IPS DF 4.7 (cell line): ENCODE data around the gene TRMU.

Experiments used
- DNase-seq: peaks from one replicate; pipeline ENCODE4 v3.0.0-alpha.2; 2013; ENCODE audit warnings: low spot score; ENCODE audit errors: extremely low read depth

The TRMU gene, protein sequence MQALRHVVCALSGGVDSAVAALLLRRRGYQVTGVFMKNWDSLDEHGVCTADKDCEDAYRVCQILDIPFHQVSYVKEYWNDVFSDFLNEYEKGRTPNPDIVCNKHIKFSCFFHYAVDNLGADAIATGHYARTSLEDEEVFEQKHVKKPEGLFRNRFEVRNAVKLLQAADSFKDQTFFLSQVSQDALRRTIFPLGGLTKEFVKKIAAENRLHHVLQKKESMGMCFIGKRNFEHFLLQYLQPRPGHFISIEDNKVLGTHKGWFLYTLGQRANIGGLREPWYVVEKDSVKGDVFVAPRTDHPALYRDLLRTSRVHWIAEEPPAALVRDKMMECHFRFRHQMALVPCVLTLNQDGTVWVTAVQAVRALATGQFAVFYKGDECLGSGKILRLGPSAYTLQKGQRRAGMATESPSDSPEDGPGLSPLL

DNA sequence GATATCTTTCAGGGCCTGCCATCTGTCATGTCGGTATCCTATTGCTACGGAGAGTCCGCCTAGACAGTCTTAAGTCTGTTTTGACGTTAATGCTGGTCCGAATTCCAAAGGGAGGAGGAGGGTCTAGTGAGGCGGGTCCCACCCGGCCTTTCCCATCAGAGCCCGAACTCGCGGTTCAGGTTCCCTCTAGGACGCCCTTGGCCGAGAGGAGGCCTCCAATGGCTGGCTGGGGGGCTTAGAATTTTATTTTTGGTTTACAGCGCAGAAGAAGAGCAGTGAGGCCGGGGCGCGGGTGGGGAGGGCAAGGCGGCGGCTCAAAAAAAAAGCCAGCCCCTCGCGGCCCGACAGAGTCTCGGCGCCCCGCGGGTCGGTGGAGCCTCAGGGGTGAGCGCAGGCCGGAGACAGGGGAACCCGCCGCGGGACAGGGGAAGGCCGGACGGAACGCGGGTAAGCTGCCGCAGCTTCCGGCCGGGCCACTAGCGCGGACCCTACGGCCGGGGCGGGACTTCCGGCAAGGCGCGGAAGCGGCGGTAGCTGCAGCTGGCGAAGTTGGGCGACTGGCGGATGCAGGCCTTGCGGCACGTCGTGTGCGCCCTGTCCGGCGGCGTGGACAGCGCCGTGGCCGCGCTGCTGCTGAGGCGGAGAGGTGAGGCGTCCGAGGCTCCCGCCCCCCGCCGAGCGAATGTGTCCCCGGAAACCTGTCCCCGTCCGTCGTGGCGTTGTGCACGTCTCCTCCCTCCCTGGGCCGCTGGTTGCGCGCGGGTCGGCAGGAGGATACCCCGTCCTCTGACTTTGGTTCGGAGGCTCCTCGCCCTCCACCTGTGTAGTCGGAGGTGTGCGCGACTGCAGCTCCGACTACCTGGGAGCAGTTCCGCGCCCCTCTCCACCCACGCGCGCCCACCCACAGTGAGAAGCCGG is at the start of gene TRMU:
TRMU (plus strand) TSS at position 514 of the 918 bp plus-strand sequence; CDS start at position 565, 51 bp downstream.
- DNase-seq, result peak; percentile 28

DNA sequence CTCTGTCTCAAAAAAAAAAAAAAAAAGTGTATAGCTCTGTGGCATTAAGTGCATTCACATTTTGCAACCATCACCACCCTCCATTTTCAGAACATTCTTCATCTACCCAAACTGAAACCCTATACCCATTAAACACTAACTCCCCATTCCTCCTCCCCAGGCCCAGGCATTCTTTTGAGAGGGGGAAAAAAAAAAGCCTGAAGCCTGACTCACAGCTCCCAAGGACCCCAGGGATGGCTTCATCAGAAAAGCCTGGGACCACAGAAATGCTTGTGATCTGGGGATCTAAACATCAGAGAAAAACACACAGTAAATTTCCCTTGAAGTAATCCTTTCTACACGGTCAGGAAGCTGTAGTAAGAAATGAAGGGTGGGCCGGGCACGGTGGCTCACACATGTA is 49.5 kb upstream of the TRMU start:
- DNase-seq, result no peak

DNA sequence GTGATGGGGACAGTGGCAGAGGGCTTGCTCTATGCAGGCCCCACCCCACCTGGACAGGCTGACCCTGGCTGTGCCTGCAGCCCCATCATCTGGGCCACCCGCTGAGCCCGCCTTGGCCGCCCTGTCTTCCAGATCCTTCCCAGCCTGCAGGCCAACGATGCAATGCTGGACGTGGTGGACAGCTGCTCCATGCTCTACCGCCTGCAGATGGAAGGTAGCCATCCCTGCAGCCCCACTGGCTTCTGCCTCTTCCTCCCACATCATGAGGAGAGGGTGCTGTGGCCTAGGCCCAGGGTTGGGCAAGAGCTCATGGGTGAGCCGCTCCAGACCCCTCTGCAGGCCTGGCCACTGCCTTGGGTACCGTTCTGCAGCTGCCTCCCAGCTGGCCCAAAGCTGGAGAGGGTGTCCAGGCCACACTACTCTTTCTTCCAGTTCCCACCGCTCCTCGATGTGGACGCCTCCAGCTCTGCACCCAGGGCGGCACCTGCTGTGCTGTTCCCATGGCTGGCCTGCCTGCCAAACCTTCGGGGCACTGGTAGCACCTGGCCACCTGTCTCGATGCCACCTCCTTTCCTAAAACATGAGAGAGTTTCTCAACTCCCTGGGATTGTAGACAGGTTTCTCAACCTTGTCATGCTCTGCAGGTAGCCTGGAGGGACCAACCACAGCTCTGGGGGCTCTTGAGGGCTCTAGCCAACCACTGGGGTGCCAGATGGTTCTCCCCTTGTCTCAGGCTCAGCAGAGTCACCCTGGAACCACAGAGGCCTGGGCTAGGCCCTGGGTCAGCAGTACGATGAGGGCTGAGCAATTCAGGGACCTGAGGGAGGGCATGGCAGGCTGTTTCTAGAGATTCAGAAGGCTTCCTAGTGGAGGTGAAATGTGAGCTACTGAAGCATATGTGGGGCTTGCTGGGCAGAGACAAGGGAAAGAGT is 48.3 kb upstream of the TRMU start:
- DNase-seq, result no peak

DNA sequence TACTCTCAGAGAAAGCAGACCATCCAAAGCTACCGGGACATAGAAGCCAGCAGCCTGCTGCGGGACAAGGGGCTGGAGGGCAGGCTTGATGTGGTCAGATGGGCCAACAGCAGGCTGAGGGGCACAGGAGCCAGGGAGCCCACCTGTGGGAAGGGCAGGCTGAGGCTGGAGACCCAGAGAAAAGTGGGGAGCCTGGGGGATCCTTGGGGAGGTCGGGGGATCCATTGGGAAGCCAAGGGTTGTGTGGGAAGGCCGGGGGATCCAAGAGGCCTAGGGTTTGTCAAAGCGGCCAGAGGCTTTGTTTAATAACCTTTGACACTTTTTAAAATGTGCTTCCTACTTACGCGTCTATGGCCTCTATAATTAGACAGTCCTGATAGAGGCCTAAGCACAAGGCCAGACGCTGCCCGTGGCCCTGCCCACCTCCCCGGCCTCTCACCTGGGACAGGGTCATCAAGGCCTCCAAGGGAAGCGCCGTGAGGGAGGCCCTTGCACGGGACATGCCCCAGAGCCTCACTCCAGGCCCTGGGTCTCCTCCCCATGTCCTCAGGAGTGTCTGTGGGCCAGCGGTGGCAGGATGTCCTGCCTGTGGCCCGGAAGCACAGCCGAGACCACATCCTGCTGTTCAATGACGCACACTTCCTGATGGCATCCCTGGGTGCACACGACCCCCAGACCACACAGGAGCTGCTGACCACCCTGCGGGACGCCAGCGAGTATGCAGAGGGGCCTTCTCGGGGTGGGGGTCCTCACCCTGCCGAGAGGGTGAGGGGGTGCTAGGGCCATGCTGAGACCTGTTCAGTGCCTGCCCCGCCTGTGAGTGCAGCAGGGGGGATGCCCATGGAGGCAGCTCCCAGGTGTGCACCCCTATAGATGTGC is 47.4 kb upstream of the TRMU start:
- no peak for DNase-seq

DNA sequence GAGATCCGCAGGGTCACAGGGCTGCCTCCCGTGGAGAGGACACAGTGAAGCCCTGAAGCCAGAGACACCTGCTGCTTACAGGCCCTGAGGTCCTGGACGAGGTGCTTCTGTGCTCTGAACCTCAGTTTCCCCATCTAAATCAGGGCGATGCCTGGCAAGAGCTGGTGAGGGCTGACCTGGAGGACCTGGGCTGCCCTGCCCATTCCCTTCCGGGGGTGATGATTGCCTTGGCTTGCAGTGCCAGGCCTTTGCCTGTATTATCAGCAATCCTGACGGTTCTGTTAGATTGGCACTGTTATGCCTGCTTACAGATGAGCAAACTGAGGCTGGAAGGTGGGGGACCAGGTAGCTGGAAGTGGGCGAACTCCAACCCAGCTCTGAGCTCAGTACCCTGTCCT is 46.7 kb upstream of the TRMU start:
- DNase-seq, result no peak

DNA sequence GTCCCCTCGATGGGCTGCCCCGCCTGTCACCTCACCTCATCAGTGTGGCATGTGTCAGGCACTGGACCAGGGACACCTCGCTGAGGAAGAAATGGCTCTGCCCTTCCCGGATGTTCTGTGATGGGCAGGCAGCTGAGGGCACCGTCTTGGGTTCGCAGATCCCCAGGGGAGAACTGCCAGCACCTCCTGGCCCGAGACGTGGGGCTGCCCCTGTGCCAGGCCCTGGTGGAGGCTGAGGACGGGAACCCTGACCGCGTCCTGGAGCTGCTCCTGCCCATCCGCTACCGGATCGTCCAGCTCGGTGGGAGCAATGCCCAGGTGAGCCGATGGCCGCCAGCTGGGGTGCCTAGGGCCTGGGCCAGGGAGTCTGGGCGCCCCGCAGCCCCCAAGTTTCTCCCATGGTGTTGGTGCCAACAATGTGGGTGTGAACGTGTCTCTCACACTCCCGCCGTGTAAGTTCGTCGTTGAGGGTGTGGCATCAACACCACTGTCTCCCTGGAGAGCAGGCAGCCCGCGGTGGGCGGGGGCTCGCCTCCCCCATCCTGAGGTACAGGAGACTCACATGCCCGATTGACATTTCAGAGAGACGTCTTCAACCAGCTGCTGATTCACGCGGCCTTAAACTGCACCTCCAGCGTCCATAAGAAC is 46.1 kb upstream of the TRMU start:
- DNase-seq, result no peak

DNA sequence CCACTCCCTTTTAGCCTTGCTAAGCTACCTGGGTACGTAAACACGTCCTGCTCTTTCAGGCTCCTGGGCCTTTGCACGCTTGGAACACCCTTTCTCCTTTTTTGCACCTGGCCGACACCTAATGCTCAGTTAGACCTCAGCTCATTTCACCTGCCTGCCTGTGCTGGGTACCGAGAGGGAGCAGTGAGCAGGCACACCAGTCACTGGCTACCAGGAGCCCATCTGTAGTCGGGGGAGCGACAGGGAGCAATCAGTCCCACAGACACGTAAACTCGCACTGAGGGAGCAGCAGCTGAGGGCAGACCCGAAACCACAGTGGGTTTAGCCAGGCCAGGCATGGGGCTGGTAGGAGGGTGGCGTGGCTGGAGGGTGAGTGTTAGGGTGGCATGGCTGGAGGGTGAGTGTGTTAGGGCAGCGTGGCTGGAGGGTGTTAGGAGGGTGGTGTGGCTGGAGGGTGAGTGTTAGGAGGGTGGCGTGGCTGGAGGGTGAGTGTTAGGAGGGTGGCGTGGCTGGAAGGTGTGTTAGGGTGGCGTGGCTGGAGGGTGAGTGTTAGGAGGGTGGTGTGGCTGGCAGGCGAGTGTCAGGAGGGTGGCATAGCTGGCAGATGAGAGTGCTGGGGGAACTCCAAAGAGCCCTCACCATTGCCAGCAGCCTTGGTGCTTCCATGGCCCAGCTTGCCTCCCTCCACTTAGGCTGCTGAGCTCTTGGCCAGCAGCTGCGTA is 45.2 kb upstream of the TRMU start:
- no peak for DNase-seq

DNA sequence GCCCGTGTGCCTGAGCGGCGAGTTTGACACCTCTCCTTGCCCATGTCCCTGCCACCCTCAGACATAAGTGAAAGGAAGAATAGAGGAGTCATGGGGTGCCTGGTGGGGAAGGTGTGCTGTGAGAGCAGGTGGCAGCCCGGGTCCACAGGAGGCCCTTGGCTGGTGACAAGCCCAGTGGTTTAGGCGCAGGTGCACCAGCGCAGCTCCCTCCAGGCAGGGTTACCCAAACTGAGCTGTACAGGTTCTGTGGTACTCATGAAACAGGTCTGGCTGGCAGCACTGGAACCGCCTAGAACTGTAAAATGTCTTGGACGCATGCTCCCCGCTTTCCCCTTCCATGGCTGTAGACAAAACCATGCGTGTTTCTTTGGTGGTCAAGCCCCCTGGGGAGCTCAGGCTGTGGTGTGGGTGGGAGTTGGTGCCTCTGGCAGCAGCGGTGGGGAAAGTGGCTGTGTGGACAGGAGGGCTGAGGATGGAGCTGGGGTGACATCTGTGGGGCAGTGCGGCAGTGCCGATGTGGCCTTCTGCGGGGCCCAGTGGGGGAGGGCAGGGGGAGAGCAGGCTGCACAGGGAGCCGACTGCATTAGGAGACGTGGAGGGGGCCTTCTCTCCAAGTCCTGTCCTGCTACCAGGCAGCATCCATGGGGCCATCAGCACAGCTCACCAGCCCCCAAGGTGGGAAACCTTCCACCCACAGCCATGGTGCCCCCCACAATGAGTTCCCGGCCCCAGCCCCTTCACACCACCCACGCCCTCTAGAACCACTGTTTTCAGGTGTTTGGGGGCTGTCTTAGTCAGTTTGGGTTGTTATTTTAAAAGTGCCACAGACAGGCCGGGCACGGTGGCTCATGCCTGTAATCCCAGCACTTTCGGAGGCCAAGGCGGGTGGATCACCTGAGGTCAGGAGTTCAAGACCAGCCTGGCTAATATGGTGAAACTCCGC is 44.4 kb upstream of the TRMU start:
- DNase-seq, result no peak

DNA sequence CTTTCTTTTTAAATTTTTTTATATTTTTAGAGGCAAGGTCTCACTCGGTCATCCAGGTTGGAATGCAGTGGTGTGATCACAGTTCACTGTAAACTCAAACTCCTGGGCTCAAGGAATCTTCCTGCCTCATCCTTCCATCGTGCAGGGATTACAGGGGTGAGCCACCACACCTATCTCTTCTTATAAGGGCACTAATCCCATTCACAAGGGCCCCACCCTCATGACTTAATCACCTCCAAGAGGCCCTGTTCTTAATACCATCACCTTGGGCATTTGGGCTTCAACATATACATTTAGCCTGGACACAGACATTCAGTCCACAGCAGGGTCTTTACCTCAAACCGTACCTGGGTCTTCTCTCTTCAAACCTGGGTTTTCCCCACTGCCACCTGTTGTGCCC is 43.3 kb upstream of the TRMU start:
- no peak for DNase-seq

DNA sequence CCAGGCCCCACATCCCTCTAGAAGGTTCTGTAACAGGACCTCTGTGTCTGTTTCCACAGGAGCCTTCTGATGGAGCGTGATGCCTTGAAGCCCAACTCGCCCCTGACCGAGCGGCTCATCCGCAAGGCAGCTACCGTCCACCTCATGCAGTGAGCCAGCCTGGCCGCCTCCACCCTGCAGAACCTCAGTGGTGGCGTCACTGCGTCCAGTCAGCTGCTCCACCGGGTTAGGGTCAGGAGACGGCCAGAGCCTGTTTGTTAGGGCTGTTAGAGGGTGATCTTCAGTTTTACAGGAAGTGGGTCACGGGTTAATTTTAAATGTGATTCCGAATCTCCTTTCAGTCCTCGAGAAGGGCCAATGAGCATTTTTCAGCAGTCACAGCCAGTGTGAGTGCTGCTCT is 42.8 kb upstream of the TRMU start:
- DNase-seq, result no peak

DNA sequence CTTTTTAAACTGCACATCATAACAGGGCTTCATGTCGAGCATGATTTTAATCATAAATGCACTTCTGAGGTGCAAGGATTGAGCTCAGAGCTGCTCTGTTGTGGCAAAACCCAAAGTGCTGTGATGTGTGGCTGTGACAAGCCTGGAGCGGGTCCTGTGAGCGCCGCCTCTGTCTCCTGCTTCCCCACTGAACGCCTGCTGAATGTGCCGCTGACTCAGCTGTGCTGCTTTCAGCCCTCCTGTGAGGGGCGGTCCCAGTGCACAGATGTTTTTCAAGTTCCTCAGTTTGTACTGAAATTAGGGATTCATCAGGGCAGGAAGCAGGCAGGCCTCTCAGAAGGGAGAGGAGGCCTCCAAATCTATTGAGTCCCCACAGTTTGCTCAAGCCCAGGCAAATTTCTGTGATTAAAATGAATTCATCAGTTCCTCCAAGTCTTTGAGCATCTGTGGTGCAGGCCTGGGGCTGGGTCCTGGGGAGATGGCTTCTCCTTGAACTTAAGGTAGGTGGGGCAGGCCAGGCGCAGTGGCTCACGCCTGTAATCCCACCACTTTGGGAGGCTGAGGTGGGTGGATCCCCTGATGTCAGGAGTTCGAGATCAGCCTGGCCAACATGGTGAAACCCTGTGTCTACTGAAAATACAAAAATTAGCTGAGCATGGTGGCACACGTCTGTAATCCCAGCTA is 41.8 kb upstream of the TRMU start:
- no peak for DNase-seq

DNA sequence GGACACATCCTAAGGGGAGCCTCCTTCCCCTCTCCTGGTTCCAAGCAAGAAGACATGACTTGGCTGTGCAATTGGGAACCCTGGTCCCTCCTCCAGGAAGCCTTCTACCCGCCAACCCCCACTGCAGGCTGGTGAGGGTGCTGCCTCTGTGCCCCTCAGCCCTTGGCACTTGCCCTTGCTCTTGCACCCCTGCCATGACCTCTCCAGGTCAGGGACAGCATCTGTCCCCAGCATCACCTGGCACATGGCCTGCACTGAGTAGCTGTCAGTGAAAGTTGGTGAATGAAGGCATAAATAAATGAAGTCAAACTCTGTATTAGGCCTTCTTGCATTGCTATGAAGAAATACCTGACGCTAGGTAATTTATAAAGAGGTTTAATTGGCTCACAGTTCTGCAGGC is 40.7 kb upstream of the TRMU start:
- DNase-seq, result no peak

DNA sequence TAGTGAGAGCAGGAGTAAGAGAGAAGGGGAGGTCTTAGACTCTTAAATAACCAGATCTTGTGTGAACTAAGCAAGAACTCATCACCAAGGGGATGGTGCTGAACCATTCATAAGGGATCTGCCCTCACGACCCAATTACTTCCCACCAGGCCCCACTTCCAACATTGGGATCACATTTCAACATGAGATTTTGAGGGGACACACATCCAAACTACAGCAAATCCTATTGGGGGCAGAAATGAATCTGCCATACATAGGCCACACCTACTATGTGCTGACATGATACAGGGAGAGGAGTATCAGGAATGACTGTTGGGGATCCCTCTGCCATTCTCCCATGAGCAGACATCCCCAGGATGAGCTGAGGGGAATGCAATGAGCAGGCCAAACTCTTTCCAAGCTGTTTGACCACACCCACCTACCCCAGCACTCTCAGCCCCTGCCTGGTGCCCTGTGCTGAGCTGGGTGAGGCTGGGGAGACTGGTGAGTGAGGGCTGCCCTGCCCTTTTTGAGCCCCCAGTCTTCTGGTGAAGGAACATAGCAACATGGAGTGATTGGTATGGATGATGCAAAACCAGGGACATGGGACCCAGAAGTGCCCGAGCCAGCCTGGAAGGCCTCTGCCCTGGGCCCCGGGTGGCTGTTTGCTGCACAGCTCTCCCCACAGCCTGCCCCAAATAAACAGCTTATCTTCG is 40.1 kb upstream of the TRMU start:
- DNase-seq, result no peak

DNA sequence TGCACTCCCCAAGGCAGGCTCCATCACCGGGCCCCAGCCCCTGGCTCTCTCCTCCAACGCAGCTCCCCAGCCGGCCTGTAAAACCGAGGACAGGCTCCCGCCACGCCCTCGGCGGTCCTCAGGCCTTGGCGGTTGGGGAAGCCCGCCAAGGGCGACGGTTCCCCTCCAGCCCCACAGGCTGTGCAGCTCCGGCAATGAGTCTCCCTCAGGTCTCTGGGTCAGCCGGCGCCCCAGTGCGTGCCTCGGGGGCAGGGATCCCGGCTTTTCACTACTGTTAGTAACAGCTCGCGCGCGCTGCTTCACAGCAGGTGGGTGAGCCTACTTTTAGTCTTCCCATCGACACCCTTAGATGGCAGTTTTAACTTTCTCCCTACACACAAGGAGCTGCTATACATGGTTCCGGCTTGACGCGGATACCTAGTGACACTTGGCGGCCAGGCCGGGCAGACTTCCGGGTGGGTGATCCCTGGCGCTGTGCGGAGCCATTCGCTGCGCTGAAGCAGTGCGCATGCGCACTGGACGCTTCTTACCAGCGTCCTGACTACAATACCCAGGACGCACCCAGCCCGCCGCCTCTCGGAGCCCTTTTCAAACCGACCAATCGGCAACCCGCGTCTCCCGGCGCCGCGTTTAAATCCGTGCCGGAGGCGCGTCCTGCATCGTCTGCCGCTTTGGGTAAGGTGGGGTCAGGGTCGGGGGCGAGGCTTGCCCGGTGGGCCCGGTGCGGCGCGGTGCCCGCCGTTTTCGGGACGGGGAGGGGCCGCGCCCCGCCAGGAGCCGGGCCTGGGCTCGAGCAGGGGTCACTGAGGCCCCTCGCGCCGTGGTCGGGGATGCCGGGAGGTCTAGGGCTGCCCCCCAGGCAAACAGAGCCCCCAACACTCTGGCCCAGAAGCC is 39.0 kb upstream of the TRMU start, which contains the start of gene GTSE1:
GTSE1 (plus strand) TSS at position 614 of the 894 bp plus-strand sequence. CDS start 531 bp downstream, outside the sequence.
- DNase-seq, result peak; percentile 93

DNA sequence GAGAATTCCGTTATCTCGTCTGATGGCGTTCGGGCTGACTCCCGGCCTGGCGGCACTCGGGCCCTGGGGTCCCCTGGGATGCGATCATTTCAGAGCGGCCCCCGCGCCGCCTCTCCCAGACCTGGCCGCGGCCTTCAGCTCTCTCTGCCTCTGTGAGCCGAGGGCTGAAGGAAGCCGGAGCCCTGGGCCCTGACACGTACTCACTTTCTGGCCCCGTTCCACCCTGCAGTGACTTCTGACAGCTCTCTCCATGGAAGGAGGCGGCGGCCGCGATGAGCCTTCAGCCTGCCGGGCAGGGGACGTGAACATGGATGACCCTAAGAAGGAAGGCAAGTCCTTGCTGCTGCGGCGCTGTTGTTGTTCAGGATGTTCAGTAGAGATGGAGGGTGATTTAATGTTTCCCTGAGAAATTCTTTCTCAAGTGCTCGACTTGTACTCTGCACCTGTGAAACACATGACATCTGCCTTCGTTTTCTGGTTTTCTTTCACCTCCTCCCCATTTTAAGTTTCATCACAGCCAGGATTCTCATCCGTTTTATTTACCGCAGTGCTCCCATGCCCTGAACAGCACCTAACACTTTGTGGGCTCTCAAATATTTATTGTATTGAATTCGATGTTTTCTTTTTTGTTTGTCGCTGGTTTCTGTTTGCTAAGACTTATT is 38.2 kb upstream of the TRMU start:
- DNase-seq, result no peak
